HG02938 (cell line): ENCODE data around the gene PFN3.
"Not testable (repeated sequence)": the region's sequence is repeated elsewhere in the genome, so short reads cannot be mapped to it uniquely, and the experiment has no call there.

Source experiments
- ATAC-seq: cut with Tn5 transposase; IDR thresholded peaks from one replicate; pipeline ENCODE4 v1.9.1; 2021; ENCODE audit warnings: mild to moderate bottlenecking, moderate library complexity; ENCODE audit not compliant: unreplicated experiment

The PFN3 gene

DNA sequence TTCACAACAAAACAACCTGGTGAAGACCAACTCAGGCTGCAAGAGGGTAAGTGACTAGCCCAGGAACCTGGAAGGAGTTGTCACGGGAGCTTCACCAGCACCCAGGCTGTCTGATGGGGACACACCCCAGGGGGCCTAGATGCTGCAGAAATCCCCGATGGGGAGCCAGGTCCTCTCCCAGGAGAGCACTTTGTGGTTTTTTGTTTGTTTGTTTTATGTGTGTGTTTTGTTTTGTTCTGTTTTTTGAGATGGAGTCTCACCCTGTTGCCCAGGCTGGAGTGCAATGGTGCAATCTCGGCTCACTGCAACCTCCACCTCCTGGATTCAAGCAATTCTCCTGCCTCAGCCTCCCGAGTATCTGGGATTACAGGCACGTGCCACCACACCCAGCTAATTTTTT, 24.9 kb downstream of the PFN3 start:
- not testable (repeated sequence) for ATAC-seq

GRCh38 chr5:177374211-177374610, 26.2 kb downstream of the PFN3 start:
- no peak for ATAC-seq

GRCh38 chr5:177373806-177374205, 26.7 kb downstream of the PFN3 start:
- ATAC-seq, result no peak

GRCh38 chr5:177372910-177373309, 27.6 kb downstream of the PFN3 start:
- no peak for ATAC-seq

GRCh38 chr5:177372034-177372896, 28.2 kb downstream of the PFN3 start:
- ATAC-seq, result no peak

GRCh38 chr5:177371120-177372033, 29.1 kb downstream of the PFN3 start:
- ATAC-seq, result no peak

GRCh38 chr5:177370488-177371119, 29.9 kb downstream of the PFN3 start:
- no peak for ATAC-seq

DNA sequence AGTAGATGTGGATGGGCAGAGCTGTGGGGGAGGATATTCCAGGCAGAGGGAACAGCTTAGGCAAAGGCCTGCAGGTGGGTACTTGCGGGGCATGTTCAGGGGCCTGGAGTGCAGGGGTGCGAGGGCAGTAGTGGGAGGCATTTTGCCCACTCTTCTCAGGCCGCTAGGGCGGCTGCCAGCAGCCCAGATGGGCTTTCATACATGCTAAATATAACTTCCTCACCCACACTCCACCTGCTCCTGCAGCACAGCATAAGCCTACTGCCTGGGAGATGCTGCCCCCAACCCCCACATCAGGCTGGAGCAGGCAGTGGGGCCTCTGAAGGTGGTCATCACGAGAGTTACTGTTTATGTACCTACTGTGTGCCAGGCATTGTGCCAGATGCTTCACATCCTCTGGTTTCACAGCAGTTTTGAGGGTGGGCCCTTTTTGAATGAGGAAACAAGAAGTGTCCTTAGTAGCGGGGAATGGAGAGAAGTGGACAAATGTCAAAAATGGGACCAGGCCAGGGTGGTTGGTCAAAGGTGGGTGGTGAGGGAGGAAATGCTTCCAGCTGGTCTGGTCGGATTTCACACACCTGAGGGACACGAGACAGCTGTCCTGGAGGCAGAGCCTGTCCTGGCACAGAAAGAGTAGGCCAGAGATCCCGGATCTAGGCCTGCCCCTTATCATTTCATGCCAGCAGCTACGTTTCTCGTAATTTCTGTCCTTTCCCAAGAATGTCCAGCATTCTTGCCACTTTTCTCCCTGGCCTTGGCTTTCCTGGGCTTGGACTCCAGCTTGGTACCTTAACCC, 30.6 kb downstream of the PFN3 start:
- no peak for ATAC-seq

DNA sequence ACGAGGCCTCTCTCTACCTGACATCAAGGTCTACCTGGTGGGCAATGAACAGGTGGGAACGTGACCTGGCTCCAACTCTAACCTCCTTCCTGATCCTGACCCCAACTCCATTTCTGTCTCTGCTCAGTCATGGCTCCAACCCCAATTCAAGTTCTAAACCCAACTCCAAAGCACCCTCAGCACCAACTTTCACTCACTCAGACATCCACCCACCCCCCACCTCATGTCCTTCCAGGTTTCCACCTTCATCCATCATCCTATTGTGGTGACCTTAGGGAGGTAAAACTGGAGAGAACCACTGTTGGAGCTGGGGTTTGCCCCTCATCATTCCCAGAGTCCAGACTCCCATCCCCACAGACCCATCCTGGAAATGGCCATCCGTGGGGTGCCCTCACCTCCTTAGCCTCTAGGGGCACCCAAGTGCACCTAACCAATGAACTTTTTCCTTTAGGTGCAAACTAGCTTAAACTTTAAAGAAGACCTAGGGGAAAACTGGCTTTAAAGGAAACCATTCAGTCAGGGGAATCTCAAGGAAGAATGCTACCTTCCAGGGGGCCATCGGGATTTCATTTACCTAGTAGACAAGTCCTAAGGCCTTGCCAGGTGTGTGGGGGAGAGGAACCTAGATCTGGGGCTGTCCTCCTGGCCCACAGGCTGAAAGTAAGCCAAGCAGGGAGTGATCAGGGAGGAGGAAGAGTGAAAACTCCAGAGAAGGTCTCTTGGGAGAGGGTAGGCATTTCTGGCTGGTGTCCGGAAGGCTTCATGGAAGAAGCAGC, 31.4 kb downstream of the PFN3 start:
- no peak for ATAC-seq

GRCh38 chr5:177367981-177368868, 32.2 kb downstream of the PFN3 start:
- no peak for ATAC-seq

DNA sequence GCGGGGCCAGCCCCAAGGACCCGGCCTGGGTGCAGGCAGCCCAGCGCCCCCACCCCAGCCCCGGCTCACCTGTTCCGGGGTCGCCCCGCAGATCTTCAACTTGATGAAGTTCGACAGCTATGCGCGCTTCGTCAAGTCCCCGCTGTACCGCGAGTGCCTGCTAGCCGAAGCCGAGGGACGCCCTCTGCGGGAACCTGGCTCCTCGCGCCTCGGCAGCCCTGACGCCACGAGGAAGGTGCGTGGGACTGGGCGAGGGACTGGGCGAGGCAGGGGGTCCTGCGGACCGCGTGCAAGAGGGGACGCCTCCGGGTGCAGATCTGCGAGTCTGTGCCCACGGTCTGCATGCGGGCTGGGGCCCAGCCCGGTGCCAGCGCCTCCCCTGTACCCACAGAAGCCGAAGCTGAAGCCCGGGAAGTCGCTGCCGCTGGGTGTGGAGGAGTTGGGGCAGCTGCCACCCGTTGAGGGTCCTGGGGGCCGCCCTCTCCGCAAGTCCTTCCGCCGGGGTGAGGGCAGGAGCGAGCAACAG, 33.1 kb downstream of the PFN3 start:
- no peak for ATAC-seq

DNA sequence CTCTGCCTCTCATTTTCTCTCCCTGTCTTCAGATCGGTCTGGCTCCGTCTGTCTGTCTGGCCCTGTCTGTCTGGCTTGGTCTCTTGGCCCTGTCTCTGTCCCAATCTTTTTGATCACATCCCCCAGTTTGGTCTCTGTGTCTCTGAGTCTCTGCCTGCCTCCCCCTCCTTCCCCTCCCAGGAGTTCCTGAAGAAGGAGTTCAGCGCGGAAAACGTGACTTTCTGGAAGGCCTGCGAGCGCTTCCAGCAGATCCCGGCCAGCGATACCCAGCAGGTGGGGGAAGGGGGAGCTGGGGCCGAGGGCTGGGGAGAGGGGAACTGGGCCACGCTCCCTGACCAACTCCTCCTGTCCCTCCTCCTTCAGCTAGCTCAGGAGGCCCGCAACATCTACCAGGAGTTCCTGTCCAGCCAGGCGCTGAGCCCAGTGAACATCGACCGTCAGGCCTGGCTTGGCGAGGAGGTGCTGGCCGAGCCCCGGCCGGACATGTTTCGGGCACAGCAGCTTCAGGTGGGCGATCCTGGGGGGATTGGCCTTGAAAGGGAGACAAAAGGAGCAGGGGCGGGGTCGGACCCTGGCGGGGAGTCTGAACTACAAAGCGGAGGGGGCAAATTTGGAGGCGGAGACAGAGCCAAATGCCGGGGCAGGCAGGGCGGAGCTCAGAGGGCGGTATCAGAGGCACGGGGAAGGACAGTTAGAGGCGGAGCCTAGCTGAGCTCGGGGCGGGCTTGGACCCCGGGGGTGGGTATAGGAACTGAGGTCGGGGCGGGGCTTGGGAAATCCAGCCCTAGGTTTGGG, 33.7 kb downstream of the PFN3 start:
- ATAC-seq, result no peak

GRCh38 chr5:177365845-177366527, 34.5 kb downstream of the PFN3 start:
- no peak for ATAC-seq

- ATAC-seq, result no peak
These were observed 36.1 kb downstream of the PFN3 start for GRCh38 chr5:177364159-177364962.

DNA sequence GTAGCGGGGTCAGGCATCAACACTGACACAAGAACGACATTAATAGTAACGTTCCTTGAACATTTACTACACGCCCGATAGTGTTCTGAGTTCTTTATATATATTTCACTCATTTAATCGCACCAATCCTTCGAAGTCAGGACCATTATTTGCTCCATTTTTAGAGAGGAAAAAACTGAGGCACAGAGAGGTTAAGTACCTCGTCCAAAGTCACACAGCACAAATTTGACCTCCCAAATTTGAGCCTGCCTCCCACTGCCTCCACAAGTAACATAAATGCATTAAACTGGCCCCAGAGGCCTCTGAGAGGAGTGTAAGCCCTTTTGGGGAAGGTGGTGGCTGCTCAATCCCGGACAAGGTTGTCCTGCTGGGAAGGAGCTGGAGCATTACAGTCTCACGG, 36.9 kb downstream of the PFN3 start:
- no peak for ATAC-seq
